Hepatic stellate cell (primary cell): Measurements from ENCODE around the gene PKN3.
"Not testable (repeated sequence)": the region's sequence is repeated elsewhere in the genome, so short reads cannot be mapped to it uniquely, and the experiment has no call there.

Source experiments
- DNase-seq: peaks from one replicate; pipeline ENCODE4 v3.0.0; 2011; ENCODE audit warnings: low spot score

Gene PKN3

DNA sequence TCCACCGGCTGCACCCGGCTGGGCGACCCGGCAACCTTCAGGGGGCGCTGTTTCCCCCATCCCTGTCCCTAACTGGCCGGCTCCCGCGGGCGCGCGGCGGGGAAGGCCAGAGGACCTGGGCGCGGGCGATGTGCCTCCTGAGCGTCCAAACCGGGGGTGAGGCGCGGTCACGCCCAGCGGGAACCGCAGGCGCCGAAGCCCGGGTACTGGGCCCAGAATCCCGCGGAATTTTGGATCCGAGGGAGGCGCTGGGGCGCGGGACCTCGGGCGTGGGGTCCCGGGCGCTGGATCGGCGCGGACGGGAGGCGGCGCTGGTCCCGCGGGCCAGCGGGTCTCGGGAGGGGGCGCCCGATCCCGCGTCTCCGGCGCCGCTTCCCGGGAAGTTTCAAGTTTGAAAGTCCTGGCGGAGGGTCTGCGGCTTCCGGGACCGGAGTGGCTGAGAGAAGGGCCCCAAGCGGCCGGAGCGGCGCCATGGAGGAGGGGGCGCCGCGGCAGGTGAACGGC, at the start of gene PKN3:
PKN3 (plus strand) TSS at position 59 of the 504 bp plus-strand sequence; CDS start at position 472, 413 bp downstream.
- peak; percentile 96 for DNase-seq

DNA sequence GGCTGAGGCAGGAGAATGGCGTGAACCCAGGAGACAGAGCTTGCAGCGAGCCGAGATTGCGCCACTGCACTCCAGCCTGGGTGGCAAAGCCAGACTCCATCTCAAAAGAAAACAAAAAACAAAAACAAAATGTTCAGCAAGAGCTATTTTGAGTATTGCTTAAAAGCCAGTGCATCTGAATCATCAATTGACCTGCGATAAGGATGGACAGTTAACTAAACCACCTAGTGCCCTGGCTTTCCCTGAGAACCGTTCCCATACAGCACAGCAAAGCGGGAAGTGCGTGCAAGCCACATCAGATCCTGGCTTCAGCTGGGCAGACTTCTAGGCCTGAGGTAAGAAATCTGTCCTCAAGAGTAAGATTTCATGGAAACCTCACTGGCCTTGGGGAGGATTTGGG, 48.4 kb upstream of the PKN3 start:
- no peak for DNase-seq

- no peak for DNase-seq
Observed at GRCh38 chr9:128654481-128654880, 47.8 kb upstream of the PKN3 start.

DNA sequence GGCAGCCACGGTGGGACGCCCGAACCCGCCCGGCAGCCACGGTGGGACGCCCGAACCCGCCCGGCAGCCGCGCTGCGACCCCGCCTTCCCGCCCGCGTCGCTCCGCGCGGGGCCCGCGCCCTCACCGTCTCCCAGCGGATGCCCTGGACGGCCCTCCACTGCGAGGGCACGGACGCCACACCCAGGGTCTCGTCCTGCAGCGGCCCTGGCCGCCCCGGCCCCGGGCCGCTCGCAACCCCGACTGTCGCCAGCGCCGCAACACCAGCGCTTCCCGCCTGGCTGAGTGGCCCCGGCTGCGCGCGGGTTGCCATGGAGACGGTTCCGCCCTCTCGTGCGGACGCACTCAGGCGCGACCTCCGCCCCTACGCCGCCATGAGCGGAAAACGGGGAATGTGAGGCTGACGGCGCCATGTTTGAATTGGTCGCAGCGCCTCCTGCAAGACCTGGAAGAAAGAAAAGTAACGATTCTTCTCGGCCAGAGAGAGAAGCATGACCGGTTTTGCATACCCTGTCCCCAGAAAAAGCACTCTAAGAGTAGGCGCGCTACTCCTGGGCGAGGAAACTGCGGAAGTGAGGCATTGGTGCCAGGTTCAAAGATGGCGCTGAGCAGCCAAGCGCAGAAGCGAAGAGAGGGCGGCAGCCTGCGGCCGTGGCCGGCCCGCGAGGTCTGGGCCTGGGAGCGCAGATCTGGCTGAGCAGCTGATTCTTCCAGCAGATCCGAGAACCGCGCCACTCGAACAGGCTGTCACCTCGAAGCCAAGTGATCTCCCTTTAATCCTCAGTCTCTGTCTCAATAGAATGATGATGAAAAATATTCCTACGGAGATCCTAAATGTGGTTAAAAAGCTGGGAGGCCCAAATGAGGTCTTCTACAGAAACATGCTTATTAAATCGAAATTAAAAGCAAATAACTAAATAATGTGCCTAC, 45.6 kb upstream of the PKN3 start, which contains the start of gene DYNC2I2:
DYNC2I2 (minus strand) TSS at position 432 of the 928 bp plus-strand sequence; CDS start at position 311, 121 bp downstream.
- DNase-seq = peak; percentile 99

GRCh38 chr9:128657344-128657704, 45.0 kb upstream of the PKN3 start:
- no peak for DNase-seq

DNA sequence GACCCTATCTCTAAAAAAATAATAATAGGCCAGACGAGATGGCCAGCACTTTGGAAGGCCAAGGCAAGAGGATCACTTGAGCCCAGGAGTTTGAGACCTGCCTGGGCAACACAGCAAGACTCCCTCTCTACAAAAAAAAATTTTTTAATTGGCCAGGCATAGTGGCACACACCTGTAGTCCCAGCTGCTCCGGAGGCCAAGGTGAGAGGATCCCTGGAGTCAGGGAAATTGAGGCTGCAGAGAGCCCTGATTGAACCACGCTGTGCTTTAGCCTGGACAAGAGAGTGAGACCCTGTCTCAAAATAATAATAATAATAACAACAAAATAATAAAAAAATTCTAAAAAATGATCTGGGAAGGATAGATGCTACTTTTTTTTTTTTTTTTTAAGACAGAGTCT, 44.5 kb upstream of the PKN3 start:
- no peak for DNase-seq

- not testable (repeated sequence) for DNase-seq
Observed at GRCh38 chr9:128666481-128666941, 35.8 kb upstream of the PKN3 start.

- no peak for DNase-seq
Observed at GRCh38 chr9:128669786-128670185, 32.5 kb upstream of the PKN3 start.

DNA sequence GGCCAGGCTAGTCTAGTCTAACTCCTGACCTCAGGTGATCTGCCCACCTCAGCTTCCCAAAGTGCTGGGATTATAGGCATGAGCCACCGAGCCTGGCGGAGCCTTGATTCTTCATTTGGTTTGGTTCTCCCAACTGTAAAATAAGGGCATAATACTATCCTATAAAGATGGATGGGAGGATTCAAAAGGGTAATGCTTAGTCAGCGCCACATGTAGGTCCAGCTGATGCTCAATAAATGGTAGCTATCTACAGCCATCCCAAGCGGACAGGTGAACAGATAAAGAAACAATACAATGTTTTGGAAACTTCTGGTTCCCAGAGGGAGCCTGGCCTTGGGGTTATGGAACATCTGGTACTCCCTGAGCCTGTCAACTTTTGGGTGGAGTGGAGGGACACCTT, 26.9 kb upstream of the PKN3 start:
- no peak for DNase-seq

GRCh38 chr9:128677794-128678193, 24.5 kb upstream of the PKN3 start:
- DNase-seq = no peak

- no peak for DNase-seq
Observed at GRCh38 chr9:128683340-128684064, 18.8 kb upstream of the PKN3 start.

DNA sequence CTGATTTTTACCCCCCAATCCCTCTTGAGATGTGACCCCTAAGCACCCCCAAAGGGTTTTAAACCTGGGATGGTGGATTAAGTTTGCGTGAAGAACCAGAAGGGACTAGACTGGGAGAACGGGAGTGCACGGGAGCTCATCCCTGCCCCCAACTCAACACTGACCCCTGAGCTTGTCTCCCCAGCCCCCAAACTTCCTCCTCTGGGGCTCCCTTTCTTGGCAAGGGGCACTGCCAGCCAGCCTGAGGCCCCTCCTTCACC, 18.3 kb upstream of the PKN3 start:
- DNase-seq = no peak

DNA sequence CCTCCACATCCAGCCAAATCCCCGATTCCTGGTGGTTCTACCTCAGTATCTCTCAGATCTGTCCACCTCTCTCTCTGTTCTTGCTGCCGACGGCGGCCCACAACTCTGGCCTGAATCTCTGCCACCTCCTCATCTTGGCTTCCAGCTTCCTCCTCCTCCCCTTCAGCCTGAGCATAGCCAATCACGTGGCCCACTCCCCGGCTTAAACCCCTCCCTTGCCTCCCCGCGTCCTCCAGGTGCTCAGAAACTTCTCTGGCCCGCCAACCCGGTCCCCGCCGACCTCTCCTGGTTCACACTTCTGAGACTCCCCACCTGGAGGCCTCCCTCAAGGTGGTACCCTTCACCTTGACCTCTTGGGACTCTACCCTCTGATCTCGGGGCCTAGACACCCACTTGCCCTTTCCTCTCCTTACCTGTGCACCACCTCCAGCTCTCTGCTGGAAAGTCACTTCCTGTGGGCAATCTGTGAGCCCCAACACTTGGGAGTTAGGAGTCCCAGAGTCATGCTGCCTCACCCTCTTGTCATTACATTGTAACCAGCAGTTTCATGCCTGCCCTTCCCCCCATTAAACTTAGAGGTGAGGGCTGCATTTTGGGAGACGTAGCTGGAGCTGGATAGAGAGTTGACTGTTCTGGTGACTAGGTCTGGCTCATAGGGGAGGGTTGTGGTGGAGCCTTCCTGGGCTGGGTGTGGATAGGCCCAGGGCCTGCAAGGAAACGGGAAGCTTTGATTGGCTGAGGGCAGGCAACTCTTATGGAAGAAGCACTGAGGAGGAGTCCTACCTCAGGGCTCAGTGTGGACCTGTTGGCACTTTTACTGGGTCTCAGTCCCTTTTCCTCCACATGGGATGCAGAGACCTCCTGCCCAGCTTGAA, 17.7 kb upstream of the PKN3 start:
- peak; percentile 64 for DNase-seq

DNA sequence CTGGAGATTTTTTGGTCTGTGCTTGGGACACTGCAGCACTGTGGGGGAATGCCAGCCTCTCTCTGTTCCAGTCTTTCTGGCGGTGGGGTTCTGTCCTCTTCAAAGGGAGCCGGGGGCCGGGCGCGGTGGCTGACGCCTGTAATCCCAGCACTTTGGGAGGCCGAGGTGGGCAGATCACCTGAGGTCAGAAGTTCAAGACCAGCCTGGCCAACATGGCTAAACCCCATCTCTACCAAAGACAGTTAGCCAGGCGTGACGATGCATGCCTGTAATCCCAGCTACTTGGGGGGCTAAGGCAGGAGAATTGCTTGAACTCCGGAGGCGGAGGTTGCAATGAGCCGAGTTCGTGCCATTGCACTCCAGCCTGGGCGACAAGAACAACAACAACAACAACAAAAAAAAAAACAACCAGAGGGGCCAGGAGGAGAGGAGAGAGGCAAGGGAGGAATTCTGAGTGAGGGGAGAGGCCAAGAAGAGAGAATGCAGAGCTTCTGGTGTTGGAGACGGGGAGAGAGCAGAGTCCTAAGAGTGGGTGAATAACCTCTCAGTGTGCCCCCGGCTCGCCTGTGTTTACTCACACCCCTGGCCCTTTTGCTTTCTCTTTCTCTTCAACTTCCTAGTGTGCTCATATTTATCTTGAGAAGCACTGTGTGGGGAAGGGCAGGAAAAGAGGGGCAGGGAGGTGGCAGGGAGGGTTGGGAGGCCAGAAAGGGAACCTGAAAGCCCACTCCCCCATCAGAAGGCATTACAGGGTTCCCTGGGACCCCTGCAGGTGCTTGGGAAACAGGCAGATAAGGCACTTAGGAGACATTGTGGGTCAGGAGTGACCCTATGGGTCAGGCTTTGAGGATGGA, 16.4 kb upstream of the PKN3 start:
- no peak for DNase-seq

GRCh38 chr9:128687453-128687852, 14.8 kb upstream of the PKN3 start:
- DNase-seq = no peak

DNA sequence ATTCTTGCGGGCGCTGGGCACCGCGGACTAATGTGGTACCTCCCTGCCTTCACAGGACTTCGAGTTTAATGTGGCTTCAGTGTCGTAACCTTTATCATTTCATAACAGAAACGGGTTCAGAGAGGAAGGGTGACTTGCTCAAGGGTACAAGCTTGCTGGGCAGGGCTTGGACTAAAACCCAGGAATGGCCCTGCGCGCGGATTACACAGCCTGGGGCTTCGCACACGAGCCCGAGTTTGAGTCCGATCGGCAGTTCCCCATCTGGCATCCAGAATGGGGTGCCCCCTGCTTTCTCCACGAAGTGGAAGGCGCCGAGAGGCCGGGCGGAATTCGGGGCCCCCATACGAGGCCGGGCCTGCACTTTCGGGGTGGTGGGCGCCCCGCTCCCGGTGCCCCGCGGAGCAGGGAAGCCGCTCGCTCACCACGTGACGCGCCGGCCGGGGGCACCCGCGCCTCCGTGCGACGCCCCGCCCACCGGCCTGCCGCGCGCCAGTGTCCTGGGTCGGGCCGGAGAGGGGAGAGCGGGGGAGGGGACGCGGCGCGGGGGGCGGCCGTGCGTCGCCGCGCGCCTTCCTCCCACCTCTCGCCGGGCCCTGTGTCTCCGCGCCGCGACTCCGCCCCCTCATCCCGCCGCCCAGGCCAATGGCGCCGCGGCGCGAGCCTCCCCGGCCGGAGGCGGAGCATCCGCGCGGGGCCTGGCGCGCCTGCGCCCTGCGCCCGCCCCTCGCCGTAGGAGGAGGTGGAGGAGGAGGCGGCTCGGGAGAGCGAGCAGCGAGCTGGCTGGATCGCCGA, 13.6 kb upstream of the PKN3 start, which contains the start of gene SET:
SET (plus strand) TSS at position 722 of the 792 bp plus-strand sequence. CDS start 361 bp downstream, outside the sequence.
- peak; percentile 99 for DNase-seq

DNA sequence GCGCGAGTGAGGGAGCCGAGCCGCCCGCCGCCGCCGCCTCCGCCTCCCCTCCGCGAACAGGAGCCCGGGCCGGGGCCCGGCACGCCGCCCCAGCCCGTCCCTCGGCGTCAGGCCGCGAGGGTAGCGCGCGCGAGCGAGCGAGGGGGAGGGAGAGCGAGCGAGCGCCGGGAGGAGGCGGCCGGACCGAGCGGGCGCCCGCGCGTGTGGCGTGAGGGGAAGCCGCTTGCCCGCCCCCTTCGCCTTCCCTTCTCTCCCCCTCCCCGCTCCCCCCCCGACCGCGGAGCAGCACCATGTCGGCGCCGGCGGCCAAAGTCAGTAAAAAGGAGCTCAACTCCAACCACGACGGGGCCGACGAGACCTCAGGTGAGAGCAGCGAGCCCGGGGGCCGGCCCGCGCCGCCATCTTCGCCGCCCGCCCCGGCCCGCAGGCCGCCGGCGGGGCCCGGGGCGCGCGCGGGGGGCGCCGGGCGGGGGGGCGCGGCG, 13.0 kb upstream of the PKN3 start:
- DNase-seq = no peak

DNA sequence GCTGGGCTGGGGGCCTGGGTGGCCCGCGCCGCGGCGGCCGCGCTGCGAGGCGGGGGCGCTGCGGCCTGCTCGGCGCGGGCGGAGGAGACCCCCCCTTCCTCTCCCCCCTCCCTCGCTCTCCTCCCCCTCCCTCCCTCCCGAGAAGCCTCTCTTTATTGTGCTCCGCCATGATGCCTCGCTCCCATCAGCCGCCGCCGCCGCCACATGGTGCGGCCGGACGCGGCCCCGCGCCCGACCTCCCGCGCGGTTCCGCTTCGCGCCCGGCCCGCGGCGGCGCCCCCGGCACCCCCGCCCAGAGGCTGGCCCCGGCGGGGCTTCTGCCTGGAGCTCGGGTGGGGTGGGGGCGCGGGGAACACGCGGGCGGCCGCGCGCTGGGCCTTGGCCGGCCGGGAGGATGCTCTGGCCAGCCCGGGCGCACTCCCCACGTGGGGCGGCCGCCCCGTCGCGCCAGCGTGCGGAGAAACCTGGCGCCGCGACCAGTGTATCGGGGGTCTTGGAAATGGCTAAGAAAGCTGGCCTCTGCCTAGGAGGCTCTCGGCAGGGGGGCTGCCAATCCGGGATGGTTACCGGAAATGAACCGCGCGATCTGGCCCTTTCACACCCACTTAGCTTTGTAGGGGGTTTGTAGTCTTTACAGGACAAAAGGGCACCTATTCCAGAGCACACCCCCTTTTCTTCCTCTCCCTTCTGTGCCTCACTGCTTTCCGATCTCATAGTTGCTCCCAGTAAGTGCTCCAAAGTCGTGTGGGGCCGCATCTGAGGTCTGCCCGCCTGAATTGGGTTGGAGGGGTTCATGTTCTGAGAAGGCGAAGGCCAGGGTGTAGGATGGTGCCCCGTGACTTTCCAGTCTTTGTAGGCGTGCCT, 12.3 kb upstream of the PKN3 start:
- peak; percentile 78 for DNase-seq

DNA sequence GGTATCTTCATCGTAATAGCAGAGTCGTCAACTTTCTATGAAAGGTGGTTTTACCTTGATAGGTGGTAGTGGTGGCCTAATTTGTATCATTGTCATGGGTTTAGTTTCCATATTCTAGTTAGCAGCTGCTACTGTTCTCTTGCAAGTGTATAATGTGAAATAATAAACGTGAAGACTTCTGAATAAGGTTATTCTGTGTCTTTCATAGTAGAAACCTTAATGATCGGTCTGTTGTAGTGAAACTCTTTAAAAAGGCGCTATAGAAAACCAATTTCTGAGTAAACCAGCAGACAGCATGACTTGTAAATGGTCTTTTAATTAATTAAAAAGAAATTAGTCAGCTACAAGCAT, 11.6 kb upstream of the PKN3 start:
- no peak for DNase-seq
